MV-4-11 (cell line): Measurements from ENCODE around the gene CCNK.

Experiments used
- DNase-seq: peaks from one replicate; lab custom pipeline; 2025; lab: John Stamatoyannopoulos, UW

Gene CCNK

DNA sequence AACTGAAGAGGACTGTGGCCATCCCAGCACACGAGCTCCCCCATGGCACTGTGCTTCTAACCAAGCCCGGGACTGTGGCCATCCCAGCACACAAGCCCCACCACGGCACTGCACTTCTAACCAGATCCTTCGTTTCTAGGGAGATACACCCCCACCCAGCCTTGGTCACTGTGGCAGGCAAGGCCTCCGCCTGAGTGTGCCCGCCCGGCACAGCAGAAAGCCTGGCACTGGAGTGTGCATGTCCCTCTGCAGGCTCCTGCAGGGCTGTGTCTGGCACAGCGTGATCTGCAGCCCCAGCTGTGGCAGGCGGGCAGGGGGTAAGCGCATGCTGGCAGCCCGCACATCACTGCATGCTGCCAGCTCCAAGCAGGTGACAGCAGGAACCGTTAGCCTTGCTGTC, 73.0 kb downstream of the CCNK start:
- DNase-seq: no peak

DNA sequence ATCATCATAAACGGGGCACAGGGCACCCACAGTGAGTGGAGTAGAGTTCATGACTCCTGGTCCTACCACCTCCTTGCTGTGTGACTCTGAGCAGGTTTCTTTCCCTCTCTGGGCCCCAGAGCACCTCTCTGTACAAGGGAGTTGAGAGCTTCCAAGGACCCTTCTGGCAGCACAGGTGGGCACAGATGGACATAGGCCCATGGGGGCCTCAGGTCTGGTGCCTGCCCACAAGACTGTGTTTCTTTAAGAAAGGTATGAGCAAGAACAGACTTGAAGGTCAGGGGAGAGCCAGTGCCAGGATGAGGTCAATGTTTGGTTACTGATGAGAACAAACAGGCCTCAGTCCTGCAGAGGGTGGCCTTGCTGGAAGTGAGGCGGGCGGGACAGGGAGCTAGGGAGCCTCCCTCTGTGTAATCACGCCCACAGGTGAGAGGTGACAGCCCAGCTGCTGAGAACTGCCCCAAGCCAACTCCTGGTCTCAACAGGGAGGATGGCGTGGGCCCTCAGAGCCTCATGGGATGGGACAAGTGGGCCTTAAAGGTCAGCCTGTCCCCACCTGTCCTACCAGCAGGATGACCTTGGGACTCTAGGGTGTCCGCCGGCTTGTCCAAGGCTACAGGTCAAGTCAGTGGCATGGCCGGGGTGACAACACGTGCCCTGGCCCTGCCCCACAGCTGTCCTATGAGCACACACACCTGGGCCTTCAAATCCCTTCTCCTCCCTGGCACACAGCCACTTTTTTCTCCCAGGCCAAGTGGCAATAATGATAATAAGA, 73.7 kb downstream of the CCNK start:
- no peak for DNase-seq

DNA sequence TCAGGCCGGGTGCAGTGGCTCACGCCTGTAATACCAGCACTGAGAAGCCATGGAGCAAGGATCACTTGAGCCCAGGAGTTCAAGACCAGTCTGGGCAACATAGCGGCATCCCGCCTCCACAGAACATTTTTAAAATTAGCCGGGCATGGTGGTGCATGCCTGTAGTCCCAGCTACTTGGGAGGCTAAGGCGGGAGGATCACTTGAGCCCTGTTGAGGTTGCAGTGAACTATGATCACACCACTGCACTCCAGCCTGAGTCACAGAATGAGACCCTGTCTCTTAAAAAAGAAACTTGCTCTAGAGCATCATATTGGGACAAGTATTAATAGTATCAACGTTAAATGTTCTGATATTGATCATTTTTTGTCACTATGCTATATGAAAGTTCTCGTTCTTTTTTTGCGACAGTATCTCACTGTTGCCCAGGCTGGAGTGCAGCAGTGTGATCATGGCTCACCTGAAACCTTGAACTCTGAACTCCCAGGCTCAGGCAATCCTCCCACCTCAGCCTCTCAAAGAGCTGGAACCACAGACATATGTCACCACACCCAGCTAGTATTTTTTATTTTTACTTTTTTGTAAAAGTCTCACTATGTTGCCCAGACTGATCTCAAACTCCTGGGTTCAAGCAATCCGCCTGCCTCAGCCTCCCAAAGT, 75.1 kb downstream of the CCNK start:
- no peak for DNase-seq

DNA sequence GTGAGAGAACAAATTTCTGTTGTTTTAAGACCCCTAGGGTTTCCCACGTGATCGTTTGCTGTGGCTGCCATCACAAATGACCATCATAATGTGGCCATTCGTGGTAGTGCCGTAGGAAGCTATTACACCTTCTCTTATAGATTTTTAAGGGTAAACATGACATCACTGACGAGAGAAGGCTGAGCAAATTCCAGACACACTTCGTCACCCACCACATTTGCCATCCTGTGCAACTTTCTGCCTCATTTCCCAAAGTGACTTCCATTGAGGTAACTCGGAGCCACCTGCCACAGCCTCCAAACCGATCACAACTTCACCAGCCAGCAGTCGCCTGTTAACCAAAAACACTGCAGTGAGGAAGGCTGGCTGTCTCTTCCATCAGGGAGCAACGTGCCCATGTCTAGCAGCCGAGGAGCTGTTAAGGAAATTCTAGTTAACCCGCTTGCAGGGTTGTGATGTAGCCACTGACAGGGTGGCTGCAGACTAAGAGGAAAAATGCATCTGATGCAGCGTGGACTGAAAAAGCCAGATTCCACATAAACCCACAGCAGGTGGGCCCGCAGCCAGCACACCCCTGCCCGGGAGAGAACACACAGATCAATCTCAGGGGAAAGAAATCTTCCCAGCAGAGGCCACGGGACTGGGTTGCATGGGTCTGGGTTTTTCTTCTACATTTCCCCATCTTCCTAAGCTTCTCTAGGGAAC, 78.2 kb downstream of the CCNK start:
- no peak for DNase-seq

DNA sequence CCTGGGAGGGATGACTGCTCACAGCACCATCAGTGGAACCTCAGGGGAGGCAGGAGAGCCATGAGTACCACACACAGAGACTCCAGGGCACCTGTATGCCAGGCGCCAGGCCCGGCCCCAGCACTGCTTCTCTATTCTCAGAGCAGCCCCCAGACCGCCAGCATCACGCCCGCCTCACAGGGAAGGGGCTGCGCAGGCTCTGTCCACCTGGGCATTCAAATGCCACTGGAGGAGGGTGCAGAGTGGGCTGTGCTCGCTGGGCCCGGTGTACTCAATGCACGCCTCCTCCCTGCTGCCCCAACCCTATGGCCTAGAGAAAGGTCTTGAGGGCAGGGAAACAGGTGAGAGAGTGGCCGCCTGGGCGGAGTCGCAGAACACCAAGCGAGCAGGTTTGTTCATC, 79.2 kb downstream of the CCNK start:
- no peak for DNase-seq

DNA sequence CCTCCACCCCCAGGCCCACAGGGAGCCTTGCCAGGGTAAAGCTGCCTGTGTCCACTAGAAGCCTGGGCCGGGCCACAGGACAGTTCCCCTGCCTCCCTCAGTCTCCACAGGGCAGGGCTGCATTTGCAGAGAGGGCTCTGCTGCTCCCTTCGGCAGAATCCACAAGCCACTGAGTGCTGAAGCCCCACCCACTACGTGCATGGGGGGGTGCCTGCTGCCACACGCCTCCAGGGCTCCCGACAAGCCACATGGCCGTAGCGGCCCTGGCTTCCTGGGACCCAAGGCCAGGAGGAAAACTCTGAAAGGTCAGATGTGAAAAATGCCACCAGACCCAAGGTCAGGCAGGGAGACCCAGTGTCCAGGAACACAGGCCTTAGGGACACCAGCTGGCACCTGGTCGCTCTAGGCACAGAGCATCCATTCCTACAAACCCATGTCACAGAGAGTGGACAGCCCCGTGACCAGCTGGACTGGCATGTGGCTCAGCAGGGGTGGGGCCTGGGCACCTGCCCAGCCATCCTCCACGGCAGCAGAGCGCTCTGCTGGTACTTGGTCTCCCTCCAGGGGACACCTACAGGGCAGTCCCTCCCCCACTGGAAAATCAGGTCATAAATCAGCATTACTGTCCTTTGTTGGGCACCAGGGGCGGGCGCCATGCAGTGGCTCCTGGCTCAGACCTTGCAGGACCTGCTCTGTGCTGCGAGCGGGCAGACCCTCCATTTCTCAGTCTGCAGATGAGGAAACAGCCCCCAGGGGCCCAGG, 79.9 kb downstream of the CCNK start:
- DNase-seq: no peak

DNA sequence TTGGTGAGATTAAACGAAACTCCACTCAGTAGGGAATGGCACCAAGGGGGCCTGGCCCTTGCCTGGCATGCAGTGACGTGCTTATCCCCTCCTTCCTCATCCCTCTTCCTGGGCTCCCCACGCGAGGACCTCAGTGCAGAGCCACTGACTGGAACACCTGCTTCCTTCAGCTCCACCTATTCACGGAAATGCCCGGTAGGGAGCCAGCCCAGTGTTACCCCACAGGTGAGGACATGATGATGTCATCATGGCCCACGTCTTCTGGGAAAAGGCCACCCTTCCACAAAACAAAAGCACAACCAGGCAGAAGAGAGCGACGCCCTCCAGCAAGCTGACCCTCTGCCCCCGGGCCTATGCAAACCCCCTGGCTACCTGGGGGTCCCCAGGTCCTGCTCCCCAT, 80.7 kb downstream of the CCNK start:
- DNase-seq: no peak
